ENCODE measurements around the gene CHMP2A.
"Not testable (repeated sequence)": the region's sequence is repeated elsewhere in the genome, so short reads cannot be mapped to it uniquely, and the experiment has no call there.

CHMP2A gene

DNA sequence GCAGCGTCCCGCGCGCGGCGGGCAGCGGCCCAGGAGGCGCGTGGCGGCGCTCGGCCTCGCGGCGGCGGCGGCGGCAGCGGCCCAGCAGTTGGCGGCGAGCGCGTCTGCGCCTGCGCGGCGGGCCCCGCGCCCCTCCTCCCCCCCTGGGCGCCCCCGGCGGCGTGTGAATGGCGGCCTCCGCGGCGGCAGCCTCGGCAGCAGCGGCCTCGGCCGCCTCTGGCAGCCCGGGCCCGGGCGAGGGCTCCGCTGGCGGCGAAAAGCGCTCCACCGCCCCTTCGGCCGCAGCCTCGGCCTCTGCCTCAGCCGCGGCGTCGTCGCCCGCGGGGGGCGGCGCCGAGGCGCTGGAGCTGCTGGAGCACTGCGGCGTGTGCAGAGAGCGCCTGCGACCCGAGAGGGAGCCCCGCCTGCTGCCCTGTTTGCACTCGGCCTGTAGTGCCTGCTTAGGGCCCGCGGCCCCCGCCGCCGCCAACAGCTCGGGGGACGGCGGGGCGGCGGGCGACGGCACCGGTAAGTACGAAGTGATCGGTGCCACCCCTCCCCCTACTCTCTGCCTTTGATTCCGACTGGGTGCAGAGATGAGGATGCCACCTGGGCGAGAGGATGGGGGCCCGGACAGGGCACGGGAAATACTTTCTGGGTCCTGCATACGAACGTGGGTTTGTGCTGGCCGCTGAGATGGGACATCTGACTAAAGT, 10.2 kb downstream of the CHMP2A start:
- DNase-seq, result peak in 4 of 10 donors; percentile 41 to 74 (median 53)
- intact Hi-C loops (cut with DNase I), result loop anchor here (1.0 kb wide), 1 partner anchor 11 kb away; the partner anchor contains the start of gene CHMP2A

DNA sequence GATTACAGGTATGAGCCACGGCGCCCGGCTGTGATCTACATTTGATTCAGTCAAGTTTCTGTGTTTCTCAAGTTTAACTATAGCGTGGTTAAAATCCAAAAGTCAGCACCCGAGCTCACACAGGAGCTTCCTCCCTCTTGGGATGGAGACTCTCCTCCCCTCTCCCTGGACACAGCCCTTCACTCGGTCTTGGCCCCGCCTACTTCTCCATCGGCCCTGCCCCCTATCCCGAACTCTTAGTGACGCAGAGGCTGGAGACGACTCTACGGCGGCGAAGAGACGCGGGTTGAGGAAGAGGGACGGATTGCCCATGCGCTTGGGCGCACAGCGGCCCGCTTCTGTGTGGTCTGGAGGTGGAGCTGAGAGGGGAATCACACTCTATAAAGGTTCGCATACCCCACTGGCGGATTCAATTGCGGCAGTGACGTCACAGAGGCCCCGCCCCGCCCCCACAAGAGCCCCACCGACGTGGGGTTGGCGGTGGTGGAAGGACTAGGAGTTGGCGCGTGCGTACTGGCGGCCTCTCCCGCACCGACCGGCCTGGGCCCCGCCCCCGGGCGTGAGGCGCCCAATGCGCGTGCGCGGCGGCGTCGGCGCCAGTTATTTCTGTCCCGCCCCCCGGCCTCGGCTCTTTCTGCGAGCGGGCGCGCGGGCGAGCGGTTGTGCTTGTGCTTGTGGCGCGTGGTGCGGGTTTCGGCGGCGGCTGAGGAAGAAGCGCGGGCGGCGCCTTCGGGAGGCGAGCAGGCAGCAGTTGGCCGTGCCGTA, 10.9 kb downstream of the CHMP2A start, which contains the start of gene TRIM28:
TRIM28 (plus strand) TSS at position 239 of the 765 bp plus-strand sequence. CDS start 694 bp downstream, outside the sequence.
- DNase-seq, result peak; percentile 95 to 99 (median 97)
- intact Hi-C loops (cut with DNase I), result loop anchor here (1.0 kb wide), 1 partner anchor 11 kb away; the partner anchor contains the start of gene CHMP2A

DNA sequence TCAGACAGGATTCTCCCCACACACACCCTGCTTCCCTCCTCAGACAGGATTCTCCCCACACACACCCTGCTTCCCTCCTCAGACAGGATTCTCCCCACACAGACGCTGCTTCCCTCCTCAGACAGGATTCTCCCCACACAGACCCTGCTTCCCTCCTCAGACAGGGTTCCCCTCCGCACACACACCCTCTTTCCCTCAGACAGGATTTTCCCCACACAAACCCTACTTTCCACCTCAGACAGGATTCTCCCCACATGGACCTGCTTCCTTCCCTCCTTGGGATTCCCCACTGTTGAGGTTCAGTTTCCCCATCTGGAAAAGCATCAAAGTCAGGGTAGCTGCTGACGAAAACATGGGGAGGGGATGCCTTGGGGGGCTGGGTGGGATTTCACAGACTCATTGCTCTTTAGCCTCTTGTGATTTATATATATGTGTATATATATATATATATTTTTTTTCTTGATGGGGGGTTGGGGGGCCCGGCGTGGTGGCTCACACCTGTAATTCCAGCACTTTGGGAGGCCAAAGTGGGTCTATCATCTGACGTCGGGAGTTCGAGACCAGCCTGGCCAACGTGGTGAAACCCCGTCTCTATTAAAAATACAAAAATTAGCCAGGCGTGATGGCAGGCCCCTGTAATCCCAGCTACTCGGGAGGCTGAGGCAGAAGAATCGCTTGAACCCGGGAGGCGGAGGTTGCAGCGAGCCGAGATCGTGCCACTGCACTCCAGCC, 12.1 kb downstream of the CHMP2A start:
- DNase-seq, result peak in 1 of 10 donors; percentile 23
- intact Hi-C loops (cut with DNase I), result not testable (repeated sequence)

GRCh38 chr19:58539169-58539559, 15.7 kb downstream of the CHMP2A start:
- DNase-seq; intact Hi-C loops (cut with DNase I): not testable (repeated sequence)

DNA sequence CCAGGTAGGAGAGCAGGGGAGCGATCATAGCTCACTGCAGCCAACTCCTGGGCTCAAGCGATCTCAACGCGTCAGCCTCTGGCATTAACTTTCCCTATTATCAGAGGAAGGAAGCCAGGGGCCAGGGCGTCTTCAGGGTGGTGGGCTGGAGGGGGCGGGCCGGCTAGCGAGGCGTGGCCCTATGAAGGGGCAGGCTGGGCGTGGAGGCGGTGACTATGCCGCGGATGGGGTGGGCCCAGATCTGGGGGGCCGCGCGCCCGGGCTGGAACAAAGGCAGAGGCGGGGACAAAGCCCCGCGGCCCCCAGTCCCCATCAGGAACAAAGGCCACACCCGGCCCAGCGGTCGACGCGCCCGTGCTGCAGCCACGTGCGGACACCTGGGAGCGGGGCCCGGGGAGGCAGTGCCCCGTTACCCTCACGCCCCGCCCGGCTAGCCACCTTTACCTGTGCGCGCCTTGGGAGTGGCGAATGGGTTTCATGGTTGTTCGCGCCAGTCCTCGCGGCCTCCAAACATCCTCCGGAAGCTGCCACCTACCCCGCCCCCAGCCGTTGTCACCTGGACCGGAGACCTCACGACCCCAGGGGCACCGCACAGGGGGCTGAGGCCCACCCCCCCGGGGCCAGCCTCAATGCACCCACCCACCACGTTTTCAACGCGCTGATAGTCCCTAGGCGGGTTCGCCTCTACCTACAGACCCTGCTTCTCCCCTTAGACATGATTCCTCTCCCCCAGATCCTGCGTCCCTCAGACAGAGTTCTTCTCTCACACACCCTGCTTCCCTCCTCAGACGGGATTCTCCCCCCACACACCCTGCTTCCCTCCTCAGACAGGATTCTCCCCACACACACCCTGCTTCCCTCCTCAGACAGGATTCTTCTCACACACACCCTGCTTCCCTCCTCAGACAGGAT, 16.4 kb downstream of the CHMP2A start:
- peak in 1 of 10 donors; percentile 39 for DNase-seq

GRCh38 chr19:58536852-58537798, 17.8 kb downstream of the CHMP2A start:
- intact Hi-C loops (cut with DNase I), result no loop called here
- peak in 1 of 10 donors; percentile 24 for DNase-seq

More for the DNA sequence above, 16.4 kb downstream of the CHMP2A start:
- intact Hi-C loops (cut with DNase I), result no loop called here

GRCh38 chr19:58535857-58536256, 19.0 kb downstream of the CHMP2A start:
- no peak for DNase-seq
- intact Hi-C loops (cut with DNase I), result no loop called here

DNA sequence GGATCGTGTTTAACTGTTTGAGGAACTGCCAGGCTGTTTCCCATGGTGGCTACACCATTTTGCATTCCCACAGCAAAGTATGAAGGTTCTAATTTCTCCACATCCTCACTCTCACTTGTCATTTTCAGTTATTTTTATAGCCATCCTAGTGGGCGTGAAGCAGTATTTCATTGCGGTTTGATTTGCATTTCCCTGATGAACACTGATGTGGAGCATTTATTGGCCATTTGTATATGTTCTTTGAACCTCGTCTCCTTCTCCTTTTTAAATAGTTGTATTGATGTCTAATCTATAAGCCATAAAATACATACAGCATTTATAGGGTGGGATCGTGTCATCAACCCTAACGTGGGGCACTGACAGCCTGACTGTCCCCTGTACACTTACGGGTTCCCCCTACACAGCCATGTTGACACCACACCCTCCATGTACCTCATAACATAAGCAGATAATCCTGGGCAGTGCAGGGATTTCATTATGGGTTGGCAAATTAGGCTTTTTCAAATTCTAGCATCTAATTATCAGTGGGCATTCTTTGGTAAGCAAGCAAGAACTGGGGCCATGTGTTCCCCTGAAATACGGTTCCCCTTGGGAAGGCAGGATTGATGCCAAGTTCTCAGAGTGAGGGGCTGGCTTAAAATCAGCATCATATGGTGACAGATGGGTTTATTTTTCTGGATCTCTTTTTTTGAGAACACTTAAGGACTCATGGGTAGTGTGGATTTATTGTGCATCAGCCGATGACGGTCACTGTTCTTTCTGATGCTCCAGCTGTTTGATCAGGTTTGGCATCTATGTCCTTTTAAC, 23.7 kb downstream of the CHMP2A start:
- intact Hi-C loops (cut with DNase I), result no loop called here
- peak in 2 of 10 donors; percentile 10 to 23 for DNase-seq

- DNase-seq, result no peak
- intact Hi-C loops (cut with DNase I), result no loop called here
These were observed 25.5 kb downstream of the CHMP2A start for GRCh38 chr19:58529405-58529804.

DNA sequence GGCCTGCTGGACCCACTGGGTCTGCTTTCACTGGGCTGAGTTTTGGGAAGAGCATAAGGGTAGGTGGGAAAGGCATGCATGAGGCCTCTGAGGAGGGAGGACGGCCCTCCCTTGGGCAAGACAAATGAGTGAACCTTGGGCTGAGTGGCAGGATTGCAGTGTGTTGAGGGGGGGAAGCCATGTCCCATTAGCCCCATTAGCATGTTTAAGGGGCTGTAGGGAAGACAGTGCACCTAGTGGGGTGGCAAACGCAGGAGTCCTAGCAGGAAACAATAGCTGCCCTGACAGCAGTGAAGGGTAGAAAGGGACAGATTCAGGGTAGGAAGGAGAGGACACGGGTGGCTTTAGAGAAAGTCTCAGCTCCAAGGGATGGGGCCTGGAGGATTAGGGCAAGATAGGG, 32.2 kb downstream of the CHMP2A start:
- peak in 2 of 10 donors; percentile 3 to 60 for DNase-seq
- intact Hi-C loops (cut with DNase I), result no loop called here

DNA sequence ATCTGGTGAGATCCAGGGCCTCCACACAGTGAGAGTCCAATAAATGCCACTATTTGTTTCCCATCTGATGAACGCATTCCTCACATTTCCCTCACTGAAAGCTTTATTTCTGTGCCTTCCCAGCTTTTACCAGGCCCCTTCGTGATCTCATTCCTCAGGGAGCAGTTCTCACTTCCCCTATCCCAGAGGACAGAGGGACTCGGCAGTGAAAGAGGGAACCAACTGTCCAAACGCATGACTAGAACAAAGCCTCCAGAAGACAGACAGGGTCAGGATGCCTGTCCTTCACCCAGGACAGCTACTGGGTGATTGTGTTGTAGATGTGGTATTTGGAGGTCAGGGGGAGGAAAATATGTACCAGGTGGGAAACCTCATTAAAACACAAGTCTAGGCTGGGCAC, 33.3 kb downstream of the CHMP2A start:
- DNase-seq, result peak in 1 of 10 donors; percentile 4
- intact Hi-C loops (cut with DNase I), result no loop called here

DNA sequence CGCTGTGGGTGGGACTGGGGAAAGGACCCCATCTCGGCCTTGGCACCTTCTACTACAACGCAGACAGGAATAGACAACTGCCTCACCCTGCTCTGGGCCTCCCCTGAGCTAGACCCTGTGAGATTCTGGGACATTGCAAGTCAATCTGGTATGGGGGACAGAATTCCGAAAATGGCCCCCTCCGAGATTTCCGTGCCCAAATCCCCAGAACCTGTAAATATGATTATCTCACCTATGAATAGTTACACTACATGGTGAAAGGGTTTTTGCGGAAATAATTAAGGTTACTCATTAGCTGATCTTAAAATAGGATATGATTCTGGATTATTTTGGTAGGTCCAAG, 34.7 kb downstream of the CHMP2A start:
- DNase-seq, result no peak
- intact Hi-C loops (cut with DNase I), result no loop called here

DNA sequence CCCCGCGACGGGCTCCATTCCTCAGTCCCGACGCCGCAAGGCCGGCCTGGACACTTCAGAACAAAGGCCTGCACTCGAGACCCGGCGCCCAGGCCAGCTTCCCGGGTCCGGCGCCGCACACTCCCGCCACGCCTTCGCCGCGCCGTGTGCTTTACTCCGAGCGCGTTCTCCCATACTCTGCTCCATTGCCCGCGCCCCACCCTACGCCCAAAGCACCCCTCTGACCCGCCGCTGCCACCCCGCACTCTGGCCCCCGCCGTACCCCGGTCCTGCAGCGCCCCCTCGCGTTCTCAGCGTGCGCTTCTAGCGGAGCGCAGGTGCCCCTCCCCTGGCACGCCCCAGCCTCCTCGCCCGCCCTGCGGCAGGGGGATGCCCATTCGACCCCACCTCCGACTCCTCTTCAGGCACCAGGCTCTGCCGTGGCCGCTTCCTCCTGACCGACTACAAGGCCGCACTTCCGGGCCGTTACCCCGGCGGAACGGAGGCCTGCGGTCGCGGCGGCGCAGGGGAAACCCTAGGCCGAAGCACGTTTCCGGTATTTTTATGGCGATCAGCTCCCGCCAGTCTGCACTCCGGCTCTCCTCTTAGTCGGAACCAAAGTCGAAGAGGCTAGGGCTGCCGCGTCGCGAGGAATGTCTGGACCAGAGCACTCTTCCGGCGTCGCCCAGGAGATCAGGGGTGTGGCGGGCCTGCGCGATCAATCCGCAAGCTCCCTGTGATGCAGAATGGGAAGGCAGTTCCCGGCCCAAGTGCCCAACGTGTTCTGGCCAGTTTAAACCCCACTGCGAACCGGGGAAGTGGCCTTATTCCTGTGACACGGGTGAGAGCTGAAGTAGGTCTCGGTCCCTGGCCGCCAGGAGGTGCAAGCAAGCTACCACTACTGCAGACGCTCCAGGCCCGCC, 35.3 kb downstream of the CHMP2A start, which contains the start of gene ZBTB45:
ZBTB45 (minus strand) TSS at position 456 of the 902 bp plus-strand sequence. CDS start 2,137 bp downstream, outside the sequence.
- DNase-seq, result peak; percentile 87 to 99 (median 92)
- intact Hi-C loops (cut with DNase I), result loop anchor here (2.0 kb wide), 1 partner anchor 79 kb away; the partner anchor contains the start of gene ZNF132

GRCh38 chr19:58519087-58519354, 35.9 kb downstream of the CHMP2A start:
- intact Hi-C loops (cut with DNase I), result loop anchor here (2.0 kb wide), 1 partner anchor 78 kb away; the partner anchor contains the start of gene ZNF132
- peak; percentile 37 to 92 (median 58) for DNase-seq

- intact Hi-C loops (cut with DNase I), result loop anchor here (2.0 kb wide), 1 partner anchor 78 kb away; the partner anchor contains the start of gene ZNF132
- DNase-seq, result peak in 2 of 10 donors; percentile 59 to 61
These were observed 36.4 kb downstream of the CHMP2A start for GRCh38 chr19:58518256-58519086.

Data from posterior cingulate gyrus (tissue), 11 donors.